ENCODE data around the gene BPIFB2.
A peak's percentile ranks its signal among the peaks of the same experiment; 100 is the strongest.

BPIFB2 gene

GRCh38 chr20:32986331-32986966, 21.1 kb upstream of the BPIFB2 start:
- DNase-seq: no peak

DNA sequence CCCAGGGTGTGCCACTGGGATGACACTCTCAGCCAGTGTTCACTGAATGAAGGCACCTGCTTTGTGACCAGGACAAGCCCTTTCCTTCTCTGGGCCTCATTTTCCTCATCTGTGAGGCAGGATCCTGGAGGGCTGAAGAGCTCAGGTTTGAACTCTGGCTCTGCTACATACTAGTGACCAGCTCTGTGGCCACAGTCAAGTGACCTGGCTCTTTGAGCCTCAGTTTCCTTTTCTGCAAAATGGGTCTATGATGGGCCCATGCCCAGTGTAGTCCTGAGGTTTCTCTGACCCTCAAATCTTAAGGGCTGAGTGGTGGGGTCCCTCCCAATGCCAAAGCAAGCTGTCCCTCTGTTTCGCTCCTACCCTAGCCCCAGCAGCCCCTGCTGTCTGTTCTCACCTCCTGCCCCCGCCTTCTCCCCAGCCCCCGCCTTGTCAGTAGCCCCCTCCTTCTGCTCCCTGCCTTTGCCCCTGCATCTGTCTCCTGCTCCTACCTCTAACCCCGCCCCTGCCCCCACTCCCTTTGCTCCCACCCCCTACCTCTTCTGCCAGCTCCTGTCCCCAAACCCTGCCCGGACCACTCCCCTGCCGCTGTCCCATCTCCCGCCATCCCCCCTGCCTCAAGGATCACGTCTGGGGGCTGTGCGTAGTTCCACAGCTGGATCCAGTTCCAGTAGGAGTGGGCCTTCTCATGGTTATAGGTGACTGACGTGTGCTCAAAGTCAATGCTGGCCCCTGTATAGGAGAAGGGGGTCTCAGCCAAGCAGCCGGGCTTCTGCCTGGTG, 20.3 kb upstream of the BPIFB2 start:
- no peak for DNase-seq

GRCh38 chr20:32988008-32988407, 19.5 kb upstream of the BPIFB2 start:
- no peak for DNase-seq

DNA sequence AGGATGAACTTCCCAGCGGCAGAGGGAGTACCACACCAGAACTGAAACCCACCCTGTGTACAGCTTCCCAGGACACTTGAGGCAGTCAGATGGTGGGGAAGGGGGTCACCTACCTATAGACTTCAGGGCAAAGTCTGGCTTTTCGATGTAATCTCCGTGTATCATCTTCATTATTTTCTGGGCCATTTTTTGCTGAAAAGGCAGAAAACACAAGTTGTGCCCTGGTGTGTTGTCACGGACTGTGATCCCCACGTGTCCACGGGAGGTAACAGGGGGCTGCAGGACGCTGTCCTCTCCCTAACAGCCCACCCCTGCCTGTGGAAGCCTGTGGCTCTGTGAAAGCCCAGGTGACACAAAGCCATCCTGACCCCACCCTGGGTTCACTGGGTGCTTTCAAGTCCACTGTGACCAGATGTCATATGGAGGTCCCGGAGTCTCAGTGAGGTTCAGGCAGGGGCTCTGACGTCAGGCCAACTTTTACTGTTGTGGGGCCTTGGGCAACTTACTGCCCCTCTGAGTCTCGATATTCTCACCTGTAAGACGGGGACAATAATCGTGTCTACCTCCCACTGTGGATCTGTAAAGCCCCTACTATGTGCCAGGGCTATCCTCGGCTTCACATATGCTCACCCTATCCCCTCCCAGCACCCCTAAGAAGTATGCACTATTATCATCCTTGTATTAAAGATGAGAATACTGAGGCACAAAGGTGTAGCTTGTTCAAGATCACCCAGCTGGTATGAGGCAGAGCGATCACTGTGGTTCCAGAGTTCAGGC, 17.8 kb upstream of the BPIFB2 start:
- no peak for DNase-seq

DNA sequence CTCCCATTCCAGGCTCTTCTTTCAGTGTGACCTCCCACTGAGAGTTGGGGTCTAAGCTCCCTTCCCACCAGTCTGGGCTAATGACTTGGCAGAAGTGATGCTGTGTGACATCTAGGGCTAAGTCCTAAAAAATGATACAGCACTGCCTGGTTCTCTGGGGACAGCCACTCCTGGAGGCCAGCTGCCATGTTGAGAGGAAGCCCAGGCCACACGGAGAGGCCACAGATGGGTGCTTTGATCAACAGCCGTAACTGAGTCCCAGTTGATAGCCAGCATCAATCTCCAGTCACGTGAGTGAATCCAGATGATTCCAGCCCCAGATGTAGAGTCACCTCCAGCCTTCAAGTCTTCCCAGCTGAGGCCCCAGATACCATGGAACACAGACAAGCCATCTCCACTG, 17.1 kb upstream of the BPIFB2 start:
- DNase-seq: no peak

DNA sequence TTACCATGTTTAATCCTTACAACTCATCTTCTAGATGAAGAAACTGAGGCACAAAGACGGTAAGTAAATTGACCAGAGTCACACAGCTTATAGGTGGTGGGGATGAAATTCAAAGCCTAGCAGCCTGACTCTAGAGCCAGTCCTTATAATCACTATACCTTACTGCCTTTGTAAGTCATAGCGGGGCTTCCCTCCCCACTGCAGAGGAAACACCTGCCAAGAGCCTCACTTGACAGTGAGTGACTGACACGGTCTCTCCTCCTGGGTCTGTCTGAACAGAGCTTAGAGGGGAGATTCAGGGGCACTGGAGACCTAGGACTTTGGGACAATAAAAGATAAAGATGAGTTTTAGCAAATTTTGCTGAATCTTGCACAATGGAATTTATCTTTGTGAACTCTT, 16.1 kb upstream of the BPIFB2 start:
- no peak for DNase-seq

- no peak for DNase-seq
Measured at GRCh38 chr20:32991792-32992641, 15.5 kb upstream of the BPIFB2 start.

GRCh38 chr20:32993496-32994050, 13.9 kb upstream of the BPIFB2 start:
- no peak for DNase-seq

DNA sequence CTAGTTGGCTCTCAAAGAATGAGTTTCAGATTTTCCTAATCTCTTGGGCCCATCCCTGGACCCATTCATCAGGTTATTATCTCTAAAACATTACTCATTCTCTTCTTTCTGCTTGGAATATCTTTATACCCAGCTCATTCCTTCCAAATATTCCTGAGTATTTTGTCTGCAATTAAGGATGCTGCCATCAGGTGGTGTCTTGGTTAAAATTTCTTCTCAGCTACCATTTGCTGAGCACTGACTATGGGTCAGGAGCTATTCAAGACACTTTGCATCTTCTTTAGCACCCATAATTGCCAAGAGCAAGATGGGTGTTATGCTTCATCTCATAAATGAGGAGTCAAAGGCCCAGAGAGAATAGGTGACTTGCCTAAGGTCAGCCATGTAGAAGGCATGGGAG, 11.7 kb upstream of the BPIFB2 start:
- DNase-seq: no peak

DNA sequence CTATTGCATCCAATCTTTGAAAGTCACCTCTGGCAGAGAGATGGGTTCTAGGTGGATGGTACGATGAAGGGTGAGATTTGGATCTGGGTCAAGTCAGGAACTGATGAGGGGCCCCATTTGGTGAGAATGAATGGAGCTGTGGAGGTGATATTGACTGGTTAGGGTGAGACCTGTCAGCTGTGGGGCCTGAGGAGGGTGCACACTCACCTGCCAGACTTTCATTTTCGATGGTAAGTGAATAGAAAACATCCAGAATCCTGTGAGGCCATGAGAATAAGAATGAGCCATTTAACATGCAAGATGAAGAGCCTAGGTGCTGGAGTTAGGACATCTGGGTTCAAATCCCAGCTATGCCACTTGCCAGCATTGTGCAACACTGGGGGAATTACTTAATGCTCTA, 10.1 kb upstream of the BPIFB2 start:
- DNase-seq: no peak

- DNase-seq: peak; percentile 52
Measured at GRCh38 chr20:32999603-33000250, 7.8 kb upstream of the BPIFB2 start.

GRCh38 chr20:33000802-33001466, 6.6 kb upstream of the BPIFB2 start:
- DNase-seq: no peak

- DNase-seq: no peak
Measured at GRCh38 chr20:33002087-33002808, 5.3 kb upstream of the BPIFB2 start.

- no peak for DNase-seq
Measured at GRCh38 chr20:33004141-33004751, 3.3 kb upstream of the BPIFB2 start, which contains the start of gene SUN5. Gene SUN5, minus strand, starts transcription at chr20:33004433. Its CDS starts 93 bp downstream, at chr20:33004340.

DNA sequence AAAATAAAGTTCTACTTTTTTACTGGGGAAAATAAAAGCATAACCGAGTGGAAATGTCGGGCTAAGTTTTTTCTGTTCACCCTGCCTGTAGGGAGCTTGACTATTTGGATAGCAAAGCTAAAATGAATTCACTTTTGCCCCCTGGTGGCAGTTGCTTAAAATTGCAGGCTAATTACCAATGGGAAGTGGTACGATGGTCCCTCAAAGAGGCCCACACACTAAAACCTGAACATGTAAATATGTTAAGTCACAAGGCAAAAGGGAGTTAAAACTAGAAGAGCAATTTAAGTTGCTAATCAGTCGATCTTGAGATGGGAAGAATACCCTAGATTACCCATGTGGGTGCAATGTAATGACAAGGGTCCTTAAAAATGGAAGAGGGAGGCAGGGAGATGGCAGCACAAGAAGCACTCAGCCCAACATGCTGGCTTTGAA, 2.4 kb upstream of the BPIFB2 start:
- peak; percentile 53 for DNase-seq

GRCh38 chr20:33005908-33006775, 1.4 kb upstream of the BPIFB2 start:
- DNase-seq: no peak

GRCh38 chr20:33006776-33007375, 628 bp upstream of the BPIFB2 start:
- DNase-seq: no peak

GRCh38 chr20:33008336-33009213, 1.1 kb downstream of the BPIFB2 start:
- no peak for DNase-seq
